HCT116 (cell line): ENCODE measurements around the gene MYO16. TPM values are rescaled to one million over a fixed set of nuclear protein-coding genes. Genes with fewer than 3 reads are reported as not detected.
A peak's percentile ranks its signal among the peaks of the same experiment; 100 is the strongest.

Experiments used
- ATAC-seq: fragments of 200-7000 bp; cut with Tn5 transposase; 2 replicates; pipeline ENCODE4 v1.9.1; 2020; ENCODE audit warnings: mild to moderate bottlenecking, moderate library complexity
- BruUV-seq: library from RNA; stranded (reverse); fragments of 400-500 nt; replicated peaks from 2 replicates; lab custom pipeline; 2021; lab: Mats Ljungman, UMichigan
- CTCF ChIA-PET: fragments of 300-600 bp; sonication (Branson Sonifier 250); formaldehyde crosslinking; loops from one replicate; lab custom pipeline; 2021; ENCODE audit warnings: antibody characterized with exemption; lab: Charles Lee
- POLR2A ChIA-PET: fragments of 300-600, 350-600 bp; sonication (Branson Sonifier 250); formaldehyde crosslinking; loops from one replicate; lab custom pipeline; 2021; ENCODE audit warnings: antibody characterized with exemption; lab: Charles Lee
- RAD21 ChIA-PET, 2 experiments: fragments of 300-600 bp; sonication (Branson Sonifier 250); formaldehyde crosslinking; loops; one replicate each; lab custom pipeline; 2023; ENCODE audit warnings: low total read pairs in 2 of 2; ENCODE audit not compliant: uncharacterized antibody in 2 of 2, unreplicated experiment in 2 of 2, low non-redundant PET in 1 of 2; lab: Charles Lee
- DNase-seq: peaks from one replicate; pipeline ENCODE4 v3.0.0-alpha.2; 2010; ENCODE audit warnings: low read depth, low spot score
- H2AFZ ChIP-seq: fragments of 200-600 bp; shearing (Covaris generic), sonication (generic); 2 replicates; pipeline ENCODE4 v1.6.1; 2017; ENCODE audit warnings: low read depth, mixed run types, mixed read lengths, antibody characterized with exemption, low read length; ENCODE audit not compliant: poor library complexity, severe bottlenecking
- H3K27ac ChIP-seq: 2 replicates; pipeline ENCODE4 v1.5.1; 2012; ENCODE audit warnings: low read depth, low read length
- H3K27me3 ChIP-seq: fragments of 200-600 bp; sonication (generic); 2 replicates; pipeline ENCODE4 v1.6.1; 2016; ENCODE audit warnings: mixed run types, low read length, mixed read lengths; ENCODE audit not compliant: insufficient read depth
- H3K36me3 ChIP-seq, 2 experiments: fragments of 200-500 bp in 1 of 2; fragments of 200-600 bp in 1 of 2; sonication (Bioruptor generic) in 1 of 2; sonication (generic) in 1 of 2; 2 replicates each; pipeline versions ENCODE4 v1.5.1 to v1.6.1; 2014 to 2016; ENCODE audit warnings: low read length in 2 of 2, inconsistent platforms in 1 of 2, mixed read lengths in 1 of 2, mixed run types in 1 of 2; ENCODE audit not compliant: insufficient read depth in 2 of 2, control insufficient read depth in 1 of 2
- H3K4me1 ChIP-seq, 2 experiments: fragments of 200-600 bp in 1 of 2; sonication (generic) in 1 of 2; 2 replicates each; pipeline versions ENCODE4 v1.5.1 to v1.6.1; 2012 to 2017; ENCODE audit warnings: low read length in 2 of 2, inconsistent platforms in 1 of 2, mild to moderate bottlenecking in 1 of 2, mixed read lengths in 1 of 2, mixed run types in 1 of 2, moderate library complexity in 1 of 2; ENCODE audit not compliant: insufficient read depth in 2 of 2, control insufficient read depth in 1 of 2
- H3K4me2 ChIP-seq: fragments of 200-600 bp; sonication (generic); 2 replicates; pipeline ENCODE4 v1.6.1; 2017; ENCODE audit warnings: mixed run types, low read length, mixed read lengths
- H3K4me3 ChIP-seq, 2 experiments: fragments of 200-600 bp in 1 of 2; sonication (generic) in 1 of 2; replicated peaks in 1 of 2; 2 replicates each; pipeline ENCODE4 v1.5.1; 2011 to 2016; ENCODE audit warnings: low read length in 2 of 2, control low read depth in 1 of 2, low read depth in 1 of 2, mild to moderate bottlenecking in 1 of 2, mixed read lengths in 1 of 2, mixed run types in 1 of 2
- H3K79me2 ChIP-seq: fragments of 200-600 bp; sonication (generic); 2 replicates; pipeline ENCODE4 v1.6.1; 2017; ENCODE audit warnings: mild to moderate bottlenecking, mixed run types, low read length, moderate library complexity, mixed read lengths; ENCODE audit not compliant: insufficient read depth
- H3K9ac ChIP-seq: fragments of 200-600 bp; sonication (generic); 2 replicates; pipeline ENCODE4 v1.6.1; 2016; ENCODE audit warnings: low read length, mixed read lengths
- H3K9me2 ChIP-seq: fragments of 200-600 bp; sonication (generic), shearing (Covaris generic); 2 replicates; pipeline ENCODE4 v1.6.1; 2017; ENCODE audit warnings: mixed run types, mild to moderate bottlenecking, moderate library complexity; ENCODE audit not compliant: insufficient read depth
- H3K9me3 ChIP-seq, 2 experiments: fragments of 200-500 bp in 1 of 2; fragments of 200-600 bp in 1 of 2; sonication (Bioruptor generic) in 1 of 2; sonication (generic) in 1 of 2; 2 replicates each; pipeline ENCODE4 v1.6.1; 2014 to 2017; ENCODE audit warnings: low read length in 2 of 2, mixed read lengths in 2 of 2, inconsistent platforms in 1 of 2, low read depth in 1 of 2, mild to moderate bottlenecking in 1 of 2, mixed run types in 1 of 2, moderate library complexity in 1 of 2; ENCODE audit not compliant: control insufficient read depth in 1 of 2, insufficient read depth in 1 of 2
- H4K20me1 ChIP-seq: fragments of 200-600 bp; sonication (generic), shearing (Covaris generic); 2 replicates; pipeline ENCODE4 v1.6.1; 2017; ENCODE audit warnings: mixed run types, mild to moderate bottlenecking, moderate library complexity; ENCODE audit not compliant: insufficient read depth
- CEBPB ChIP-seq: IDR thresholded peaks from 2 replicates; pipeline ENCODE4 v1.6.1; 2012; ENCODE audit warnings: low read depth
- EGR1 ChIP-seq: IDR thresholded peaks from 2 replicates; pipeline ENCODE4 v1.6.1; 2012; ENCODE audit warnings: low read depth
- ELF1 ChIP-seq: IDR thresholded peaks from 2 replicates; pipeline ENCODE4 v1.6.1; 2012; ENCODE audit warnings: low read depth, borderline replicate concordance
- EZH2 ChIP-seq: fragments of 200-600 bp; sonication (generic); IDR thresholded peaks from 2 replicates; pipeline ENCODE4 v1.6.1; 2017; ENCODE audit warnings: antibody characterized with exemption, mixed run types
- EZH2phosphoT487 ChIP-seq: fragments of 200-600 bp; IDR thresholded peaks from 2 replicates; pipeline ENCODE4 v1.6.1; 2018; ENCODE audit warnings: antibody characterized with exemption, borderline replicate concordance
- FOSL1 ChIP-seq: IDR thresholded peaks from 2 replicates; pipeline ENCODE4 v1.6.1; 2012; ENCODE audit warnings: low read depth
- JUND ChIP-seq: IDR thresholded peaks from 2 replicates; pipeline ENCODE4 v1.6.1; 2012
- POLR2A ChIP-seq: IDR thresholded peaks from 2 replicates; pipeline ENCODE4 v1.7.0; 2011; ENCODE audit warnings: borderline replicate concordance; ENCODE audit not compliant: insufficient read depth, insufficient read length; ENCODE audit errors: extremely low read depth
- POLR2AphosphoS5 ChIP-seq: IDR thresholded peaks from 2 replicates; pipeline ENCODE4 v1.6.1; 2011; ENCODE audit warnings: mild to moderate bottlenecking, low read depth, low read length, moderate library complexity
- RAD21 ChIP-seq: IDR thresholded peaks from 2 replicates; pipeline ENCODE4 v1.6.1; 2012; ENCODE audit warnings: low read depth, mild to moderate bottlenecking
- SP1 ChIP-seq: IDR thresholded peaks from 2 replicates; pipeline ENCODE4 v1.6.1; 2012; ENCODE audit warnings: low read depth
- SRF ChIP-seq: IDR thresholded peaks from 2 replicates; pipeline ENCODE4 v1.6.1; 2012; ENCODE audit warnings: low read depth
- TCF7L2 ChIP-seq: IDR thresholded peaks from 2 replicates; pipeline ENCODE4 v1.7.0; 2011; ENCODE audit warnings: borderline replicate concordance, inconsistent platforms; ENCODE audit not compliant: insufficient read depth, insufficient read length; ENCODE audit errors: extremely low read depth
- ZFX ChIP-seq: fragments of 450-650 bp; IDR thresholded peaks from 2 replicates; pipeline ENCODE4 v1.6.1; 2017
- intact Hi-C: fragments of 100-400 bp; cut with micrococcal nuclease; formaldehyde crosslinking; loops from 2 replicates; pipeline ENCODE4 v1.10.0; 2022
- total RNA-seq: library from RNA; stranded (reverse); gene quantifications from one replicate; pipeline ENCODE4 v1.2.1, GENCODE V29; 2021; ENCODE audit not compliant: unreplicated experiment
- TF ChIP-seq, protein P1 (sequence below): IDR thresholded peaks from 2 replicates; pipeline ENCODE4 v1.6.1; 2012; ENCODE audit warnings: low read depth
- TF ChIP-seq, protein P2 (sequence below): IDR thresholded peaks from 2 replicates; pipeline ENCODE4 v1.6.1; 2012
- TF ChIP-seq, protein P3 (sequence below), 3 experiments: fragments of 200-600 bp in 1 of 3; sonication (generic) in 1 of 3; IDR thresholded peaks in 2 of 3; conservative IDR thresholded peaks in 1 of 3; 2 replicates each; pipeline ENCODE4 v1.5.1; 2012 to 2017; ENCODE audit warnings: low read depth in 2 of 3, low read length in 2 of 3, antibody characterized with exemption in 1 of 3, borderline replicate concordance in 1 of 3, control low read depth in 1 of 3, mild to moderate bottlenecking in 1 of 3, mixed read lengths in 1 of 3, mixed run types in 1 of 3, moderate library complexity in 1 of 3; ENCODE audit not compliant: insufficient read depth in 1 of 3
- TF ChIP-seq, protein P4 (sequence below): IDR thresholded peaks from 2 replicates; pipeline ENCODE4 v1.6.1; 2012
- TF ChIP-seq, protein P5 (sequence below): IDR thresholded peaks from 2 replicates; pipeline ENCODE4 v1.6.1; 2011; ENCODE audit warnings: mild to moderate bottlenecking, low read length, moderate library complexity; ENCODE audit not compliant: insufficient replicate concordance; ENCODE audit errors: extremely low read depth

Gene MYO16
- total RNA-seq, 1 experiment from 2014 or later, result 0.07 TPM

DNA sequence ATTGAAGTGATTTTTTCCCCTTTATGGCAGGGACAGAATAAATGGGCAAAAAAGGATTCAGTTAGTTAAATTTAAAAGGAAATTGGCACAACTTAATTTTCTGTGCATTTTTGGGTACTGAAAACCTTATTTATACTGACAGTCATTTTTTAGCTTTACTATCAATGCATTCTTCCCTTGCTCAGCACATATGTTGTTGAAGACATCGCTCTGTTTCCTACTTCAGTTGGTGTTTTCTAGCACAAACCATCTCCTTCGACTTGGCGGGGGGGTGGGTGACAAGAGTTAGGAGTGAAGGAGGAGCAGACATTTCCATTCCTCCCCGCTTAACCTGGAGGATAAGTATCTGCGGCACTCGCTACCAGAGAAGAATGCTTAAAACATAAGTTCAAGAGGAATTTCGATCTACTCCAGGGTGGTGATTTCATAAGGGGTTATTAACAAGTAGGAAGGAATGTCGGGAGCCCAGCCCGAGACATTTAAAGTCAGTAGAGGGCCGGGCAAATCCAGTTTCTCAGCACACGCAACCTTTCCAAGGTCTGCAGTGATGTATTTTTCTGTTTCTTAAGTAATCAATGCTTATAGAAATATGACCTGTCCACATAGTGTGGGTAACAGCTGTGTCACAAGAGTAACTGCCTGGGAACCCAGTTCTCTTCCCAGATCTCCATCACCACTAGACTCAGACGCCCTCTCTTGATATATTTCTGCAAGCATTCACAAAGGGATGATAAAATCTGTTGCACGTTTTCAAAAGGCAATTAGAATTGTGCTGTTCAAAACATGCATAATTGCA, 525.8 kb downstream of the MYO16 start:
- peaks cover 44 to 94% of the 10 kb centered on the region in 2 experiments for H3K4me1 ChIP-seq
- H3K4me3 ChIP-seq, result peak overlapping the region; percentile 25 to 49
- TF ChIP-seq SRF (no peak), SP1 (no peak), ZFX (no peak), FOSL1 (no peak), TCF7L2 (no peak), POLR2A (no peak), POLR2AphosphoS5 (no peak), CEBPB (no peak), ELF1 (no peak), EGR1 (no peak), JUND (0 out of 2 replicates have a peak, but pooled peaks have one; percentile 16), EZH2phosphoT487 (no peak), RAD21 (peak; percentile 41; the same call in 1 of the 2 replicates), EZH2 (no peak)
- TF ChIP-seq, protein P1, sequence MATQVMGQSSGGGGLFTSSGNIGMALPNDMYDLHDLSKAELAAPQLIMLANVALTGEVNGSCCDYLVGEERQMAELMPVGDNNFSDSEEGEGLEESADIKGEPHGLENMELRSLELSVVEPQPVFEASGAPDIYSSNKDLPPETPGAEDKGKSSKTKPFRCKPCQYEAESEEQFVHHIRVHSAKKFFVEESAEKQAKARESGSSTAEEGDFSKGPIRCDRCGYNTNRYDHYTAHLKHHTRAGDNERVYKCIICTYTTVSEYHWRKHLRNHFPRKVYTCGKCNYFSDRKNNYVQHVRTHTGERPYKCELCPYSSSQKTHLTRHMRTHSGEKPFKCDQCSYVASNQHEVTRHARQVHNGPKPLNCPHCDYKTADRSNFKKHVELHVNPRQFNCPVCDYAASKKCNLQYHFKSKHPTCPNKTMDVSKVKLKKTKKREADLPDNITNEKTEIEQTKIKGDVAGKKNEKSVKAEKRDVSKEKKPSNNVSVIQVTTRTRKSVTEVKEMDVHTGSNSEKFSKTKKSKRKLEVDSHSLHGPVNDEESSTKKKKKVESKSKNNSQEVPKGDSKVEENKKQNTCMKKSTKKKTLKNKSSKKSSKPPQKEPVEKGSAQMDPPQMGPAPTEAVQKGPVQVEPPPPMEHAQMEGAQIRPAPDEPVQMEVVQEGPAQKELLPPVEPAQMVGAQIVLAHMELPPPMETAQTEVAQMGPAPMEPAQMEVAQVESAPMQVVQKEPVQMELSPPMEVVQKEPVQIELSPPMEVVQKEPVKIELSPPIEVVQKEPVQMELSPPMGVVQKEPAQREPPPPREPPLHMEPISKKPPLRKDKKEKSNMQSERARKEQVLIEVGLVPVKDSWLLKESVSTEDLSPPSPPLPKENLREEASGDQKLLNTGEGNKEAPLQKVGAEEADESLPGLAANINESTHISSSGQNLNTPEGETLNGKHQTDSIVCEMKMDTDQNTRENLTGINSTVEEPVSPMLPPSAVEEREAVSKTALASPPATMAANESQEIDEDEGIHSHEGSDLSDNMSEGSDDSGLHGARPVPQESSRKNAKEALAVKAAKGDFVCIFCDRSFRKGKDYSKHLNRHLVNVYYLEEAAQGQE, result no peak
- TF ChIP-seq, protein P2, sequence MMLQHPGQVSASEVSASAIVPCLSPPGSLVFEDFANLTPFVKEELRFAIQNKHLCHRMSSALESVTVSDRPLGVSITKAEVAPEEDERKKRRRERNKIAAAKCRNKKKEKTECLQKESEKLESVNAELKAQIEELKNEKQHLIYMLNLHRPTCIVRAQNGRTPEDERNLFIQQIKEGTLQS, result no peak
- TF ChIP-seq, protein P3, sequence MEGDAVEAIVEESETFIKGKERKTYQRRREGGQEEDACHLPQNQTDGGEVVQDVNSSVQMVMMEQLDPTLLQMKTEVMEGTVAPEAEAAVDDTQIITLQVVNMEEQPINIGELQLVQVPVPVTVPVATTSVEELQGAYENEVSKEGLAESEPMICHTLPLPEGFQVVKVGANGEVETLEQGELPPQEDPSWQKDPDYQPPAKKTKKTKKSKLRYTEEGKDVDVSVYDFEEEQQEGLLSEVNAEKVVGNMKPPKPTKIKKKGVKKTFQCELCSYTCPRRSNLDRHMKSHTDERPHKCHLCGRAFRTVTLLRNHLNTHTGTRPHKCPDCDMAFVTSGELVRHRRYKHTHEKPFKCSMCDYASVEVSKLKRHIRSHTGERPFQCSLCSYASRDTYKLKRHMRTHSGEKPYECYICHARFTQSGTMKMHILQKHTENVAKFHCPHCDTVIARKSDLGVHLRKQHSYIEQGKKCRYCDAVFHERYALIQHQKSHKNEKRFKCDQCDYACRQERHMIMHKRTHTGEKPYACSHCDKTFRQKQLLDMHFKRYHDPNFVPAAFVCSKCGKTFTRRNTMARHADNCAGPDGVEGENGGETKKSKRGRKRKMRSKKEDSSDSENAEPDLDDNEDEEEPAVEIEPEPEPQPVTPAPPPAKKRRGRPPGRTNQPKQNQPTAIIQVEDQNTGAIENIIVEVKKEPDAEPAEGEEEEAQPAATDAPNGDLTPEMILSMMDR (IDR thresholded peaks at IDR 0.05 in 2 of 3, conservative IDR thresholded peaks at IDR 0.05 in 1 of 3; ENCODE audit: borderline replicate concordance in 1 of 3, insufficient read depth in 1 of 3, low read depth in 2 of 3, low read length in 2 of 3), result 0 out of 6 replicates have a peak, but pooled peaks of 1 of the 3 experiments have one; percentile 6
- TF ChIP-seq, protein P4, sequence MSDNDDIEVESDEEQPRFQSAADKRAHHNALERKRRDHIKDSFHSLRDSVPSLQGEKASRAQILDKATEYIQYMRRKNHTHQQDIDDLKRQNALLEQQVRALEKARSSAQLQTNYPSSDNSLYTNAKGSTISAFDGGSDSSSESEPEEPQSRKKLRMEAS, result no peak
- TF ChIP-seq, protein P5, sequence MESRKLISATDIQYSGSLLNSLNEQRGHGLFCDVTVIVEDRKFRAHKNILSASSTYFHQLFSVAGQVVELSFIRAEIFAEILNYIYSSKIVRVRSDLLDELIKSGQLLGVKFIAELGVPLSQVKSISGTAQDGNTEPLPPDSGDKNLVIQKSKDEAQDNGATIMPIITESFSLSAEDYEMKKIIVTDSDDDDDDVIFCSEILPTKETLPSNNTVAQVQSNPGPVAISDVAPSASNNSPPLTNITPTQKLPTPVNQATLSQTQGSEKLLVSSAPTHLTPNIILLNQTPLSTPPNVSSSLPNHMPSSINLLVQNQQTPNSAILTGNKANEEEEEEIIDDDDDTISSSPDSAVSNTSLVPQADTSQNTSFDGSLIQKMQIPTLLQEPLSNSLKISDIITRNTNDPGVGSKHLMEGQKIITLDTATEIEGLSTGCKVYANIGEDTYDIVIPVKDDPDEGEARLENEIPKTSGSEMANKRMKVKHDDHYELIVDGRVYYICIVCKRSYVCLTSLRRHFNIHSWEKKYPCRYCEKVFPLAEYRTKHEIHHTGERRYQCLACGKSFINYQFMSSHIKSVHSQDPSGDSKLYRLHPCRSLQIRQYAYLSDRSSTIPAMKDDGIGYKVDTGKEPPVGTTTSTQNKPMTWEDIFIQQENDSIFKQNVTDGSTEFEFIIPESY, result no peak
- no peaks in the 10 kb centered on the region for H3K9me3 ChIP-seq
- no peaks in the 10 kb centered on the region for H3K27me3 ChIP-seq
- peak overlapping the region; percentile 56 for H3K27ac ChIP-seq
- intact Hi-C loops, result loop anchor here (5.0 kb wide), 1 partner anchor 57 kb away; no protein-coding TSS in a partner anchor
- no TSS peak for BruUV-seq
- peak overlapping the region; percentile 69 for H3K9ac ChIP-seq
- ChIA-PET RAD21 (no interaction called here), CTCF (interaction anchor here (2.9 kb wide), 1 partner anchor 9 kb away, joined by 12 read pairs; no protein-coding TSS in a partner anchor), POLR2A (interaction anchor here (0.6 to 1.4 kb wide), 4 partner anchors 9 to 632 kb away, joined by 3 to 4 read pairs (median 4); no protein-coding TSS in a partner anchor)
- H3K36me3 ChIP-seq, result no peaks in the 10 kb centered on the region
- H3K9me2 ChIP-seq, result no peaks in the 10 kb centered on the region
- DNase-seq (peak; percentile 37), ATAC-seq (peak; percentile 10)
- H4K20me1 ChIP-seq, result no peaks in the 10 kb centered on the region
- H3K79me2 ChIP-seq, result no peaks in the 10 kb centered on the region
- H3K4me2 ChIP-seq, result peak overlapping the region; percentile 73
- peak overlapping the region; percentile 79 for H2AFZ ChIP-seq
